Peyer's patch (tissue), 4 donors: ENCODE data around the gene KRTAP2-1. TPM values are rescaled to one million over a fixed set of nuclear protein-coding genes. Genes with fewer than 3 reads are reported as not detected.
"Not testable (repeated sequence)": the region's sequence is repeated elsewhere in the genome, so short reads cannot be mapped to it uniquely, and the experiment has no call there.

Source experiments
- DNase-seq, 3 donors: peaks; one replicate each; pipeline ENCODE4 v3.0.0-alpha.2; 2017 to 2019
- H3K27ac ChIP-seq, 4 donors: fragments of 200-600 bp; sonication (generic); one replicate each; pipeline ENCODE4 v1.5.1; 2016 to 2019
- H3K27me3 ChIP-seq, 2 donors: fragments of 200-600 bp; sonication (generic); one replicate each; pipeline ENCODE4 v1.5.1; 2019
- H3K36me3 ChIP-seq, 3 donors: fragments of 200-600 bp; sonication (generic); one replicate each; pipeline ENCODE4 v1.5.1; 2016 to 2019
- H3K4me1 ChIP-seq, 4 donors: fragments of 200-600 bp; sonication (generic); one replicate each; pipeline ENCODE4 v1.5.1; 2016 to 2019
- H3K4me3 ChIP-seq, 4 donors: fragments of 200-600 bp; sonication (generic); 1 replicate in 3 of 4; 2 replicates in 1 of 4; pipeline ENCODE4 v1.5.1; 2016 to 2019; ENCODE audit warnings: mild to moderate bottlenecking in 1 of 4
- H3K9me3 ChIP-seq, 4 donors: fragments of 200-600 bp; sonication (generic); one replicate each; pipeline ENCODE4 v1.5.1; 2016 to 2019; ENCODE audit warnings: mild to moderate bottlenecking in 1 of 4
- CTCF ChIP-seq, 6 experiments: fragments of 450-650 bp in 4 of 6; fragments of 200-600 bp in 2 of 6; sonication (generic) in 1 of 6; IDR thresholded peaks; one replicate each; pipeline ENCODE4 v1.5.1; 2017 to 2019; ENCODE audit warnings: antibody characterized with exemption in 6 of 6, mild to moderate bottlenecking in 3 of 6, moderate library complexity in 1 of 6
- POLR2A ChIP-seq, 2 donors: fragments of 450-650 bp; IDR thresholded peaks; one replicate each; pipeline ENCODE4 v1.5.1; 2017; ENCODE audit warnings: antibody characterized with exemption in 2 of 2, mild to moderate bottlenecking in 2 of 2, moderate library complexity in 2 of 2
- total RNA-seq, 4 donors: library from RNA; depleted of rRNA; stranded (reverse); fragments of >200 nt; gene quantifications; one replicate each; pipeline ENCODE4 v1.1.0, GENCODE V29; 2016

KRTAP2-1 gene
- total RNA-seq, 4 donors from 2014 or later, result not detected

- H3K9me3 ChIP-seq, result no peaks in the 10 kb centered on the region
- TF ChIP-seq POLR2A (IDR thresholded peaks at IDR 0.05) (no peak), CTCF (IDR thresholded peaks at IDR 0.05) (no peak)
- DNase-seq, result no peak
These were observed 4.2 kb downstream of the KRTAP2-1 start for GRCh38 chr17:41042953-41043352.

GRCh38 chr17:41040783-41041571, 6.1 kb downstream of the KRTAP2-1 start, which contains the start of gene KRTAP1-1:
KRTAP1-1 (minus strand) TSS chr17:41041450; CDS start chr17:41041397, 53 bp downstream.
- H3K4me3 ChIP-seq, H3K4me1 ChIP-seq, H3K9me3 ChIP-seq, DNase-seq, H3K36me3 ChIP-seq, H3K27ac ChIP-seq, H3K27me3 ChIP-seq: not testable (repeated sequence)

More at GRCh38 chr17:41042953-41043352, 4.2 kb downstream of the KRTAP2-1 start:
- H3K27ac ChIP-seq, result no peak overlapping the region
- no peaks in the 10 kb centered on the region for H3K36me3 ChIP-seq
- no peaks in the 10 kb centered on the region for H3K27me3 ChIP-seq
- no peak overlapping the region for H3K4me3 ChIP-seq
- no peaks in the 10 kb centered on the region for H3K4me1 ChIP-seq

- Histone ChIP-seq H3K4me3 (no peak overlapping the region), H3K27ac (no peak overlapping the region), H3K36me3 (no peaks in the 10 kb centered on the region), H3K27me3 (no peaks in the 10 kb centered on the region), H3K4me1 (no peaks in the 10 kb centered on the region), H3K9me3 (no peaks in the 10 kb centered on the region)
- TF ChIP-seq POLR2A (IDR thresholded peaks at IDR 0.05) (no peak), CTCF (IDR thresholded peaks at IDR 0.05) (no peak)
- no peak for DNase-seq
These were observed 9.2 kb downstream of the KRTAP2-1 start for GRCh38 chr17:41037853-41038350.

GRCh38 chr17:41034346-41034935, 12.7 kb downstream of the KRTAP2-1 start, which contains the start of gene KRTAP1-3:
KRTAP1-3 (minus strand) TSS chr17:41034874; CDS start chr17:41034821, 53 bp downstream.
- not testable (repeated sequence) for H3K4me1 ChIP-seq, DNase-seq, H3K4me3 ChIP-seq, H3K36me3 ChIP-seq, H3K27ac ChIP-seq, H3K9me3 ChIP-seq, H3K27me3 ChIP-seq

- Histone ChIP-seq H3K9me3 (no peaks in the 10 kb centered on the region), H3K27ac (no peak within 1 kb of the TSS), H3K27me3 (no peaks in the 10 kb centered on the region), H3K36me3 (no peaks in the 10 kb centered on the region), H3K4me3 (no peak within 1 kb of the TSS), H3K4me1 (no peaks in the 10 kb centered on the region)
- no peak for DNase-seq
- no peak for TF ChIP-seq POLR2A (IDR thresholded peaks at IDR 0.05)
- TF ChIP-seq CTCF (IDR thresholded peaks at IDR 0.05), result no peak
These were observed 17.4 kb downstream of the KRTAP2-1 start, which contains the start of gene KRTAP1-4 for GRCh38 chr17:41029633-41030245. KRTAP1-4 (minus strand) TSS chr17:41030195; CDS start chr17:41030078, 117 bp downstream.

- Histone ChIP-seq H3K27me3 (no peaks in the 10 kb centered on the region), H3K27ac (no peak within 1 kb of the TSS), H3K9me3 (no peaks in the 10 kb centered on the region), H3K4me1 (no peaks in the 10 kb centered on the region), H3K4me3 (no peak within 1 kb of the TSS), H3K36me3 (no peaks in the 10 kb centered on the region)
- TF ChIP-seq POLR2A (IDR thresholded peaks at IDR 0.05) (no peak), CTCF (IDR thresholded peaks at IDR 0.05) (no peak)
- DNase-seq, result no peak
These were observed 20.2 kb downstream of the KRTAP2-1 start, which contains the start of gene KRTAP1-5 for GRCh38 chr17:41026715-41027471. KRTAP1-5 (minus strand) TSS chr17:41027208; CDS start chr17:41027155, 53 bp downstream.
